ENCODE results near the gene CALY. TPM values are rescaled to one million over a fixed set of nuclear protein-coding genes. Genes with fewer than 3 reads are reported as not detected.

The CALY gene
- total and polyA plus RNA-seq, 12 donors, result 0.55 to 30.7 (median 12.4) TPM; not detected in 4

DNA sequence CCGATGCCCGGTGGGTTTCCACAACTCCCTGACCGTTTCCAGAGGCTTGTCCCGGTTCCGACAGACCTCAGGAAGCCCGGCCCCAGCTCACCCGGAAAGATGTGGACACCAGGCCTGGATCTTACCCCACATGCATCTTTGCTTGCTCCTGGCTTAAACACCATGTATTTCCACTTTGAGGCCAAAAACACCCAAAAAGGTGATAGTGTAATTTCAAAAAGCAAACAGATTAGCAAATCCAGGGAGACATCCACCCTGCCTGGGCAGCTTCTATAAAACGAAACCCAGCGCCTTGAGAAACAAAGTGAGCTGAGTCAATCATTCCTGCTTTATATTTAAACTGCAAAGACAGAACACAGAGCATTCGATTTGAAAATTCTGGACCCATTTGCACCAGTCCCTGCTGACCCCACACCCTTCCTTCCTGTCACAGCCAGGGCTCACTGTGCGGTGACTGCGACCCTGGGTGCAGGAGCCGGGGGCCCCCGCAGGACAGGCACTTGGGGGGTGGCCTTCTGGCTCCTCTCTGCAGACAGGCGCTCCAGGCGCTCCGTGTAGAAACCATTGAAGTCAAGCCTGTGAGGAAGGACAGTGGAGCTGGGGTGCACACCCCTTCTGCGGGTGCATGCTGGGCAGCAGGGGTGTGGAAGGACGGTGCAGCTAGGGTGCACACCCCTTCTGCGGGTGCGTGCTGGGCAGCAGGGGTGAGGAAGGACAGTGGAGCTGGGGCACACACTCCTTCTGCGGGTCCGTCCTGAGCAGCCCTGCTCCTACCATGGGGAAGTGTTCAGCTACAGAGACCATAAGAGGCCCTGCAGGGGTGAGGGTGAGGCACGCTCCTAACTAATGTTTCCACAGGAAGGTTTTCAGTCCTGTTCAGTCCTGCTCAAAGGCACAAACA, 57.1 kb downstream of the CALY start:
- intact Hi-C loops (cut with DNase I), result no loop called here
- Histone ChIP-seq H3K36me3 (replicated peaks in 1 of 2) (peaks cover 0 to 47% of the 10 kb centered on the region in 2 donors), H3K27ac (peak overlapping the region in 2 of 5 donors; percentile 49 to 57), H3K4me1 (replicated peaks in 1 of 2) (peaks cover 0 to 26% of the 10 kb centered on the region in 2 donors), H3K9me3 (replicated peaks in 1 of 3) (no peaks in the 10 kb centered on the region), H3K27me3 (no peaks in the 10 kb centered on the region), H3K4me3 (no peak overlapping the region)
- TF ChIP-seq, protein P1, sequence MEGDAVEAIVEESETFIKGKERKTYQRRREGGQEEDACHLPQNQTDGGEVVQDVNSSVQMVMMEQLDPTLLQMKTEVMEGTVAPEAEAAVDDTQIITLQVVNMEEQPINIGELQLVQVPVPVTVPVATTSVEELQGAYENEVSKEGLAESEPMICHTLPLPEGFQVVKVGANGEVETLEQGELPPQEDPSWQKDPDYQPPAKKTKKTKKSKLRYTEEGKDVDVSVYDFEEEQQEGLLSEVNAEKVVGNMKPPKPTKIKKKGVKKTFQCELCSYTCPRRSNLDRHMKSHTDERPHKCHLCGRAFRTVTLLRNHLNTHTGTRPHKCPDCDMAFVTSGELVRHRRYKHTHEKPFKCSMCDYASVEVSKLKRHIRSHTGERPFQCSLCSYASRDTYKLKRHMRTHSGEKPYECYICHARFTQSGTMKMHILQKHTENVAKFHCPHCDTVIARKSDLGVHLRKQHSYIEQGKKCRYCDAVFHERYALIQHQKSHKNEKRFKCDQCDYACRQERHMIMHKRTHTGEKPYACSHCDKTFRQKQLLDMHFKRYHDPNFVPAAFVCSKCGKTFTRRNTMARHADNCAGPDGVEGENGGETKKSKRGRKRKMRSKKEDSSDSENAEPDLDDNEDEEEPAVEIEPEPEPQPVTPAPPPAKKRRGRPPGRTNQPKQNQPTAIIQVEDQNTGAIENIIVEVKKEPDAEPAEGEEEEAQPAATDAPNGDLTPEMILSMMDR (IDR thresholded peaks at IDR 0.05), result no peak
- TF ChIP-seq POLR2A (IDR thresholded peaks at IDR 0.05), result no peak
- DNase-seq, result no peak
- 74 to 88% (median 82%) methylated on average over 15 to 24 of the region's 24 CpGs for WGBS, 4 donors

DNA sequence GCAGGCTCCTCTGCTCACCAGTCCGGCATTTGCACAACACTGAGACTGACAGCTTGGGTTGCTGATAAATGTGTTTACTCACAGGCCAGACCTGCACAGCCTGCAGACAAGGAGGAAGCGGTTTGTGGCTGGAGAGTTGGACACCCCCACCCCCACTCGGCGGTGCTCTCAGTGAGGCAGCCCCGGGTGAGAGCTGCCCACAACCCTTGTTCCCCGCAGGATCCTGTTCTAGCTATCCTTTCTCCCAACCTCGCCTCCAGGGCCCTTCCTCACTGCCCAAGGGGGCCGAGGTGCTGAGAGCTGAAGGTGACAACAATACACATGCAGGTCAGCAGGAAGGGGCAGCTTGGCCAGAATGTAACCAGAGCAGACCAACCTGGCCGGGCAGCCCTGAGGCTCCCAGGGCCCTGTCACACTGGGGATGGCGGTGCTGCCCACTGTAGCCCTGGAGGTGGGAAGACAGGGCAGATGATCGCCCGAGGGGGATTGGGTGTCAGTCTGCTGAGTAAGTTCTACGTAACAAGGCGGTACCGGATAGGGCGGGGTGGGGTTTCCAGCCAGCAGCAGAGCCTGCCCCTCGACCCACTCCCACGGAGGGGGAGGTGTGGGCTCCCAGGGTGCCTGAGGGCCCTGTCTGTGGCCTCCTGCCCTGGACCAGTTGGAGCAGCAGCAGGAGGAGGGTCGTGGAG, 58.0 kb downstream of the CALY start:
- TF ChIP-seq POLR2A (IDR thresholded peaks at IDR 0.05), result no peak
- TF ChIP-seq, protein P1 (IDR thresholded peaks at IDR 0.05), result no peak
- H3K36me3 ChIP-seq (replicated peaks in 1 of 2), result peaks cover 0 to 39% of the 10 kb centered on the region in 2 donors
- 57 to 82% (median 65%) methylated on average over 11 to 19 of the region's 19 CpGs for WGBS, 4 donors
- H3K4me1 ChIP-seq (replicated peaks in 1 of 2), result peaks cover 0 to 26% of the 10 kb centered on the region in 2 donors
- H3K4me3 ChIP-seq, result no peak overlapping the region
- intact Hi-C loops (cut with DNase I), result no loop called here
- no peaks in the 10 kb centered on the region for H3K9me3 ChIP-seq (replicated peaks in 1 of 3)
- peak overlapping the region in 2 of 5 donors; percentile 49 to 57 for H3K27ac ChIP-seq
- DNase-seq, result peak in 6 of 7 donors; percentile 47 to 86 (median 56)
- no peaks in the 10 kb centered on the region for H3K27me3 ChIP-seq

DNA sequence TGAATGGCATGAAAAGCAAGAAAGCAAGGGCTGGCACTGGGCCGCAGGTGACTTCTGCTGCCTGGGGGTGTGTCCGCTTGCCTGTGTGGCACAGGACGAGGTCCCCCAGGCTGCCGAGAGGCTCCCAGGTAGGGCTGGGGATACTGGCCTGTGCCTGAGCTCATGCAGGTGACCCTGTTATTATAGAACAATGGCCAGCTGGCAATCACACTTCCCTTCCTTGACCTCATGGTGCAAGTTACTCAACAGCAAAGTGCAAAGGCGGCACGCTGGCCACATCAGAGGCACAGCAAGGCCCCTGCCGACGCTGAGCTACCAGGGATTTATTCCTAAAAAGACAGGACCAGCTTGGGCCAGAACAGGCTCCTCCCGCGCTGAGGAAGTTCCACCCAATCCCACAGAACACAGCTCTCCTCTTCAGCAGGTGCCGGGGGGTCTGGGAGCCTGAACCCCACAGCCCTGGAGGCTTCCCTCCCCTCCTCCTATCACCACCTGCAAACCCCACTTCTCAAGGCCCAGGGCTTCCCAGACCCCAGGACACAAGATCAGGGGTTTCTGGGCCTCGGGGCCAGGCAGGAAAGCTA, 58.6 kb downstream of the CALY start:
- no peak overlapping the region for H3K4me3 ChIP-seq
- TF ChIP-seq POLR2A (IDR thresholded peaks at IDR 0.05), result no peak
- TF ChIP-seq, protein P1 (IDR thresholded peaks at IDR 0.05), result no peak
- peaks cover 0 to 32% of the 10 kb centered on the region in 2 donors for H3K36me3 ChIP-seq (replicated peaks in 1 of 2)
- DNase-seq, result peak in 5 of 7 donors; percentile 45 to 78 (median 66)
- H3K4me1 ChIP-seq (replicated peaks in 1 of 2), result peaks cover 0 to 26% of the 10 kb centered on the region in 2 donors
- peak overlapping the region in 2 of 5 donors; percentile 49 to 57 for H3K27ac ChIP-seq
- H3K27me3 ChIP-seq, result no peaks in the 10 kb centered on the region
- intact Hi-C loops (cut with DNase I), result no loop called here
- 39 to 54% (median 48%) methylated on average over 5 to 12 of the region's 12 CpGs for WGBS, 4 donors
- no peaks in the 10 kb centered on the region for H3K9me3 ChIP-seq (replicated peaks in 1 of 3)
